Kasumi-1 (cell line): Measurements from ENCODE around the gene ADAM23.

Experiments
- DNase-seq, 2 experiments: peaks; one replicate each; lab custom pipeline; 2025; lab: John Stamatoyannopoulos, UW

ADAM23 gene

GRCh38 chr2:206442474-206442832 is 879 bp upstream of the ADAM23 start:
- DNase-seq, result no peak

- no peak for DNase-seq
These were observed 599 bp downstream of the ADAM23 start for GRCh38 chr2:206443735-206444527.

- no peak for DNase-seq
These were observed 2.6 kb downstream of the ADAM23 start for GRCh38 chr2:206445948-206446347.

GRCh38 chr2:206452242-206452641 is 8.9 kb downstream of the ADAM23 start:
- DNase-seq, result no peak

GRCh38 chr2:206452750-206453149 is 9.4 kb downstream of the ADAM23 start:
- no peak for DNase-seq

- DNase-seq, result no peak
These were observed 12.9 kb downstream of the ADAM23 start for GRCh38 chr2:206456078-206456754.

GRCh38 chr2:206457188-206457634 is 13.9 kb downstream of the ADAM23 start:
- DNase-seq, result no peak

GRCh38 chr2:206462240-206462854 is 19.0 kb downstream of the ADAM23 start:
- DNase-seq, result no peak

- no peak for DNase-seq
These were observed 20.4 kb downstream of the ADAM23 start for GRCh38 chr2:206463685-206464084.

- no peak for DNase-seq
These were observed 21.3 kb downstream of the ADAM23 start for GRCh38 chr2:206464597-206464996.

- DNase-seq, result no peak
These were observed 28.3 kb downstream of the ADAM23 start for GRCh38 chr2:206471524-206472062.

GRCh38 chr2:206472094-206472493 is 28.8 kb downstream of the ADAM23 start:
- DNase-seq, result no peak

GRCh38 chr2:206474099-206474498 is 30.8 kb downstream of the ADAM23 start:
- DNase-seq, result no peak

- no peak for DNase-seq
These were observed 34.0 kb downstream of the ADAM23 start for GRCh38 chr2:206477296-206477695.

GRCh38 chr2:206478340-206478739 is 35.0 kb downstream of the ADAM23 start:
- no peak for DNase-seq

- DNase-seq, result no peak
These were observed 36.8 kb downstream of the ADAM23 start for GRCh38 chr2:206480161-206480560.

- DNase-seq, result no peak
These were observed 37.3 kb downstream of the ADAM23 start for GRCh38 chr2:206480620-206481019.

- DNase-seq, result no peak
These were observed 37.7 kb downstream of the ADAM23 start for GRCh38 chr2:206481056-206481455.

- no peak for DNase-seq
These were observed 38.8 kb downstream of the ADAM23 start for GRCh38 chr2:206482123-206482522.

GRCh38 chr2:206482633-206483032 is 39.3 kb downstream of the ADAM23 start:
- no peak for DNase-seq

GRCh38 chr2:206488053-206488452 is 44.7 kb downstream of the ADAM23 start:
- no peak for DNase-seq

GRCh38 chr2:206488623-206489022 is 45.3 kb downstream of the ADAM23 start:
- no peak for DNase-seq

- no peak for DNase-seq
These were observed 50.7 kb downstream of the ADAM23 start for GRCh38 chr2:206494061-206494460.
